Muscle of leg (tissue), 11 donors: Measurements from ENCODE around the gene NREP. TPM values are rescaled to one million over a fixed set of nuclear protein-coding genes. Genes with fewer than 3 reads are reported as not detected.

Source experiments
- DNase-seq: peaks from one replicate; pipeline ENCODE4 v3.0.0; 2013
- H3K27ac ChIP-seq: one replicate; pipeline ENCODE4 v1.5.1; 2013; ENCODE audit warnings: mild to moderate bottlenecking, low read length, control low read depth
- H3K27me3 ChIP-seq: one replicate; pipeline ENCODE4 v1.6.1; 2013; ENCODE audit warnings: low read length; ENCODE audit not compliant: control insufficient read depth, insufficient read depth
- H3K36me3 ChIP-seq: one replicate; pipeline ENCODE4 v1.6.1; 2013; ENCODE audit warnings: low read length; ENCODE audit not compliant: control insufficient read depth, insufficient read depth
- H3K4me1 ChIP-seq: one replicate; pipeline ENCODE4 v1.6.1; 2013; ENCODE audit warnings: low read length; ENCODE audit not compliant: control insufficient read depth, insufficient read depth
- H3K4me3 ChIP-seq: one replicate; pipeline ENCODE4 v1.5.1; 2013; ENCODE audit warnings: low read length, control low read depth
- H3K9me3 ChIP-seq: replicated peaks from 2 replicates; pipeline ENCODE4 v1.6.1; 2013; ENCODE audit warnings: low read depth, low read length; ENCODE audit not compliant: control insufficient read depth
- WGBS: methylation state at CpG from one replicate; pipeline ENCODE4 v1.1.5; 2013; ENCODE audit warnings: missing lambda C conversion rate; ENCODE audit not compliant: insufficient coverage; 5-methylcytosine and 5-hydroxymethylcytosine counted together
- polyA plus RNA-seq, 8 donors: library from polyadenylated mRNA; unstranded; fragments of 120-200 nt; gene quantifications; one replicate each; pipeline versions ENCODE4 v1.2.1 to v1.2.3, GENCODE V29; 2013; ENCODE audit warnings: inconsistent platforms in 1 of 8, low replicate concordance in 1 of 8; ENCODE audit not compliant: insufficient read length in 8 of 8, insufficient read depth in 1 of 8
- total RNA-seq: library from RNA; stranded (reverse); fragments of 120-200 nt; gene quantifications from one replicate; pipeline ENCODE4 v1.2.4, GENCODE V29; 2013

Gene NREP
- total and polyA plus RNA-seq, 9 donors, result 230 to 393 (median 338) TPM

DNA sequence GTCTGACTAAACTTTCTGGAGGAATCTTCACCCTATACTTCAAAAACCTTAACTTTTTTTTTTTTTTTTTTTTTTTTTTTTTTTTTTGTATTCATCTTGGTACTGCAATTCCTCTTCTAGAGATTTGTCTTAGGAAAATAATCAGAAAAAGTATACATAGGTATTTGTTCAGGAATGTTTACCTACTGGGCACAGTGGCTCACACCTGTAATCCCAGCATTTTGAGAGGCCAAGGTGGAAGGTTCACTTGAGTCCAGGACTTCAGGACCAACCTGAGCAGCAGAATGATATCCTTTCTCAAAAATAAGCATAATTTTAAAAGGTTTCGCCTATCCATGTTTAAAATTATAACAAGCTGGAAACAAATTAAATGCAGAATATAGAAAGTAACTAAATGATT, 33.3 kb upstream of the NREP start:
- no peaks in the 10 kb centered on the region for H3K27me3 ChIP-seq

DNA sequence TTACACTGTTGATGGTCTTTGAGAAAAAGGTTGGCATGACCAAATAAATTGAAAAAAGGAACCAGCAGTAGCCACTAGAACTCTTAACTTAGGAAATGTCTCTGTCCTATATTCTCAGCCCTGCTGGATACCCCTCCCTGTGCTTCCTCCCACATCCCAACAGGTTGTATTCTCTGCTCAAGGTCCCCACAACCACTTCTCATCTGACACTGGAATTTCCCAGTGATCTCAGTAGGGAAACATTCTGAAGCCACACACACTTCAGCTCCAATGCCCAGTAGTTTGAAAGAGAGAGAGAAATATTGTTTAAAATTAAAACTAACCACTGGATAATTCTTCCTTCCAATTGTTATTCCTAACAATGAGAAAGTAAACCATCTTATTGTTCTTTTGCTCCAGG, 30.0 kb upstream of the NREP start:
- no peak overlapping the region for H3K4me3 ChIP-seq
- DNase-seq, result no peak
- no peaks in the 10 kb centered on the region for H3K9me3 ChIP-seq
- no peaks in the 10 kb centered on the region for H3K27me3 ChIP-seq
- no peak overlapping the region for H3K27ac ChIP-seq
- no peaks in the 10 kb centered on the region for H3K36me3 ChIP-seq
- H3K4me1 ChIP-seq, result no peaks in the 10 kb centered on the region

More for the DNA sequence above, 33.3 kb upstream of the NREP start:
- no peaks in the 10 kb centered on the region for H3K9me3 ChIP-seq
- no peak overlapping the region for H3K4me3 ChIP-seq
- H3K27ac ChIP-seq, result no peak overlapping the region
- no peak for DNase-seq
- H3K4me1 ChIP-seq, result no peaks in the 10 kb centered on the region
- no CpG with 5 or more reads among the region's 1 CpG for WGBS
- H3K36me3 ChIP-seq, result no peaks in the 10 kb centered on the region

DNA sequence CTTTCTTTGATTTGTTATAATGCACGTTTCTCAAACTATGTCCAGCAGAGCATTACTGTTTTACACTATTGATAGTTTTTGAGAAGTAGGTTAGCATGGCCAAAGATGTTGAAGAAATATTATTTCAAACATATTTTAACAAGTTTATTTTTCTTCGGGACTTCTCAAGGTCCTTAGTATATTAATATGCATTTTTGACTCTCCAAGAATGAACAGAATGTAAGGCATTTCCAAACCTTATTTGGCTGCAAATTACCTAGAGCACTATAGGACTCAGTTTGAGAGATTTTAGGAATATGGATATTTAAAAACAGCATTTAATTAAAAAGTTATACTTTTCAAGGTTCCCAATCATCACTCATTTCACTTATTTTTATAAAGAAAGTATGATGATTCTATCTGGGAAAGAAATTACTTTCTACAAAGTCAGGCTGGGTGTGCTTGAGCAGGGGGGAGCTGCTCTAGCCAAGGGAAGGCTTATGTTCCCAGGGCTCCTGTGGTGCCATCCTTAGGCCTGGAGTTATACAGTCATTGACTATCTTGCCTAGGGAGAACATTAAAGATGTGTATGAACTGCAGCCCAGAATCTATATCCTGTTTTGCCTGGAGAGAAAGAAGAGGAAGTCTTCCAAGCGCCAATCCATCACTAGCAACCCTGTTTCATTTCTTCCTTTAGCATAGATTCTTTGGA, 27.6 kb upstream of the NREP start:
- no peaks in the 10 kb centered on the region for H3K27me3 ChIP-seq
- no peaks in the 10 kb centered on the region for H3K36me3 ChIP-seq
- H3K4me1 ChIP-seq, result peaks cover 3% of the 10 kb centered on the region
- WGBS, result no CpG with 5 or more reads among the region's 3 CpGs
- no peak overlapping the region for H3K27ac ChIP-seq
- DNase-seq, result no peak
- H3K9me3 ChIP-seq, result no peaks in the 10 kb centered on the region
- H3K4me3 ChIP-seq, result no peak overlapping the region

DNA sequence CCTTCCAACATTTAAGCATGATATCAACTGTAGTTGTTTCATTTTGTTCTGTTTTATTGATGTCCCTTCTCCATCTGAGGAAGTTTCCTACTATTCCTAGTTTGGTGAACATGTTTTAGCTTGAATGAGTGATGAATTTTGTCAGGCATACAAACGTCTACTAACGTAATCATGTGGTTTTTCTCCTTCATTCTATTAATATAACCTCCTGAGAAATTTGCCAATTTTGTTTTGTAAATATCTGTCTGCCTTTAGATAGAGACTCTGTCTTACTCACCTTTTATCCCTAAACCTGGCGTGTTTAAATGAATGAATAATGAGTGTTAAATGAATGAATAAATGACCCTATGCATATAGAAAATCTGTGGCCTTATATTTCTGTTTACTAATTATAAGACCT, 26.5 kb upstream of the NREP start:
- WGBS, result no CpG with 5 or more reads among the region's 3 CpGs
- H3K36me3 ChIP-seq, result no peaks in the 10 kb centered on the region
- peaks cover 3% of the 10 kb centered on the region for H3K4me1 ChIP-seq
- H3K4me3 ChIP-seq, result no peak overlapping the region
- no peak overlapping the region for H3K27ac ChIP-seq
- H3K27me3 ChIP-seq, result no peaks in the 10 kb centered on the region
- DNase-seq, result no peak
- no peaks in the 10 kb centered on the region for H3K9me3 ChIP-seq

DNA sequence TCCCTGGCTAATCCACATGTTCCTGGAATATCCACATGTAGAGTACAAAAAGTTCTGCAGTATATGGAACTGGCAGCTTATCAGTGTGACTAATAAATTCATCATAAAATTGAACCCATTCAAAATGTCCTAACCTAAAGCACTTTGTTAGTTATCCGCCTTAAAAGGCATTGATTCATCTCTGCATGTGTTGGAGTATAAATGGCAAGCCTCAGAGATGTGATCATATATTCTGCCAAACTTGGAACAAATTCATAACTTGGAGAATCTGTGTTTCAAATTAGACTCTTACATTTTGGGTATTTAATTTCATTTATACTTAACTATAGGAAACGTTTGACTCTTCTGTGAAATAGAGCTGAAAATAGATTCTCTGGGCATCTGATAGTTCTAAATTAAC, 25.2 kb upstream of the NREP start:
- peak; percentile 84 for DNase-seq
- Histone ChIP-seq H3K4me3 (no peak overlapping the region), H3K9me3 (no peaks in the 10 kb centered on the region), H3K4me1 (peaks cover 3% of the 10 kb centered on the region), H3K27ac (no peak overlapping the region), H3K36me3 (no peaks in the 10 kb centered on the region), H3K27me3 (no peaks in the 10 kb centered on the region)
- no CpG with 5 or more reads among the region's 2 CpGs for WGBS

DNA sequence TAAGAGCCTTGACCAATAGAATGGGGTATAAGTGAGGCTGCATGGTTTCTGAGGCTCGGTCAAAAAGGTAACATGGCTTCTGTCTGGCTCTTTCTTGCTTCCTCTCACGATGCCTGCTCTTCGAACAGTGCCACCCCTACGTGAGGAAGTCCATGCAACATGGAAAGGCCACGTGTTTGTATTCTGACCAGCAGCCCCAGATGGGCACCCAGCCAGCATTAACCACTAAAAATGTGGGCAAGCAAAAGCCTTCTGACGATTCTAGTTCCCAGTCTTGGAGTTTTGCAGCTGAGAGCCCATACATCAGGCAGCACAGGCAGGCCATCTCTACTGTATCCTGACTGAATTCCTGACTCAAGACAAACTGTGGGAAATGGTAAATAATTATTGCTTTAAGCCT, 24.2 kb upstream of the NREP start:
- Histone ChIP-seq H3K36me3 (no peaks in the 10 kb centered on the region), H3K9me3 (no peaks in the 10 kb centered on the region), H3K27me3 (no peaks in the 10 kb centered on the region), H3K4me1 (peaks cover 3% of the 10 kb centered on the region), H3K27ac (no peak overlapping the region), H3K4me3 (no peak overlapping the region)
- WGBS, result 71% methylated on average over 5 of the region's 6 CpGs
- DNase-seq, result peak; percentile 62

DNA sequence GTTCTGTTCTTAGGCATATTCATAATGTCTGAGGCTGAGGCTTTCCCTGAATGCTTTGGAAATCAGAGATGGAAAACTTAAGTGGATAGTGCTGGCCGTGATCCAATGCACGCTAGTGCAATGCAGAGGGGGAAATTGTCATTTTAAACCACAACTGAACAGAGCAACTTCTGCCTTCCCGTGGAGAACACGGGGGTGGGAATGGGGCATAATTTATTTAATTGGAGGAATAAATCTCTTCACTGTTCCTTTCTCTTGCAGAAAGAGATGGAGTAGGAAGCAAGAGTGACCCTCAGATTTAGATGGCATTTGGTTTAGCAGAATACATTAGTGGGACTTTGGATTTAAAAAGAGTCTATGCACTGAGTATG, 22.9 kb upstream of the NREP start:
- peak; percentile 90 for DNase-seq
- no CpG with 5 or more reads among the region's 4 CpGs for WGBS
- Histone ChIP-seq H3K27me3 (no peaks in the 10 kb centered on the region), H3K9me3 (no peaks in the 10 kb centered on the region), H3K36me3 (no peaks in the 10 kb centered on the region), H3K4me3 (no peak overlapping the region), H3K4me1 (peaks cover 7% of the 10 kb centered on the region), H3K27ac (no peak overlapping the region)

DNA sequence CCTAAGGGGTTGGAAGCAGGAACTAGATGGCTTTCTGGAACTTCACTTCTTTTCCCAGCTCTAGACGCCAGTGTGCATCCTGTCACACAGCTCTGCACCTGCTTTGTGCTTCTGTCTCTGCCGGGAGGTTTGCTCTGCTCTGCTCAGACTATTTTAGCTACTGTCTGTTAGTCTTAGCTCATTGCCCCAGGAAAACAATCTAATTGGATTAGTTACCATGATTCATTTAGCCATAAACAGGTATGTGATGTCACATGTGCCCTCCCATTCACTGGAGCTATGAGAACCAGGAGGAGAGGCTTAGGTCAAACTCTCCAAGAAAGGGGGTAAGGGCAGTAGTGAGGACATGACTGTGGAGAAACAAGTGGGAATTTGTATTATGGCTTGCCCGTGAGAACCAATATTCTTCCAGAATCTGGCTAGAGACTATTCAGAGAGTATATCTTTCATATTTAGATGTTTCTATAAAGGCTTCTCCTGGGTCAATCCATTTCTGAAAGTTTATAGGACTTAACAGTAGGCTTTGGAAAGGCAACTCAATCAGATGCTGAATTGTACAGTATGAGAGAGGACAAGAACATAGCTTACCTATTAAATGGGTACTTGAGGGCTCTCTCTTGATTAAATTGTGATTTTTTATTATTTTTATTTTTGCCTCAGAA, 22.4 kb upstream of the NREP start:
- Histone ChIP-seq H3K9me3 (no peaks in the 10 kb centered on the region), H3K27ac (no peak overlapping the region), H3K36me3 (no peaks in the 10 kb centered on the region), H3K27me3 (no peaks in the 10 kb centered on the region), H3K4me3 (no peak overlapping the region), H3K4me1 (peaks cover 11% of the 10 kb centered on the region)
- no CpG with 5 or more reads among the region's 3 CpGs for WGBS
- no peak for DNase-seq

DNA sequence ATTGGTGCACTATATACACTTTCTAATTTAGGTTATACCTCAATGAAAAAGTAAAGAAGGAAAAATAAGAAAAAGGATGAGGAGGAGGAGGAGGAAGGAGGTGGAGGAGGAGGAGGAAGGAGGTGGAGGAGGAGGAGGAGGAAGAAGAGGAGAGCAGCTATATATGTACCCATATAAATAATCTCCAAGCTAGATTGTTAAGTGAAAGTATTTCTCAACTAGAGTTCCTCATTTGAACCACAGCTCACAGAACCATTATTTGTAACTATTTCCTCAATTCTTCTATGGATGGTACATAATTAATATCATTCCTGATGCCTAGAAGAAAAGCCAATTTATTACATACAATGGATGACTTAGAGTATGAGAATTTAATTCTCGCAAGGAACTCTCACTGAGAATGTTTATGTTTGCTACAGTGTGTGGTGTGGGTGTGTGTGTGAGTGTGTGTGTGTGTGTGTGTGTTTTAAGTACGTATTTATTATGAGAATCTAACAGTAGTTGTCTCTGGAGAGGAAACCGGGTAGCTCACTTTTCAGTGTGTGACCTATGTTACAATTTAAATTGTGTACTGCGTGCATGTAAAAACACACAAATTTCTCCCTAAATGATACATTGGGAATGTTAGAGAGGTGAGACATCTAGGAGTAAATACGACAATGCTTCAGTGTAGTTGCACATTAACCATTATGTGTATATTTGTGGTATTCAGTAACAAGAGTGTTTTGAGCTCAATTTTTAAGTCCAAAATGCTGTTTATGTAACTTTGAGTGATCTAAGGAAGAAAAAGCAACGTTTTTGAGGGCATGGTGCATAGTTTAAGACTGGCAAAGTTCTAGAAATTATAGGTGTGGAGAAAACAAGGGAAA, 20.2 kb upstream of the NREP start:
- WGBS, result 17% methylated on average over 1 of the region's 6 CpGs
- Histone ChIP-seq H3K27ac (no peak overlapping the region), H3K9me3 (no peaks in the 10 kb centered on the region), H3K27me3 (no peaks in the 10 kb centered on the region), H3K4me3 (no peak overlapping the region), H3K4me1 (peaks cover 11% of the 10 kb centered on the region), H3K36me3 (no peaks in the 10 kb centered on the region)
- DNase-seq, result no peak

DNA sequence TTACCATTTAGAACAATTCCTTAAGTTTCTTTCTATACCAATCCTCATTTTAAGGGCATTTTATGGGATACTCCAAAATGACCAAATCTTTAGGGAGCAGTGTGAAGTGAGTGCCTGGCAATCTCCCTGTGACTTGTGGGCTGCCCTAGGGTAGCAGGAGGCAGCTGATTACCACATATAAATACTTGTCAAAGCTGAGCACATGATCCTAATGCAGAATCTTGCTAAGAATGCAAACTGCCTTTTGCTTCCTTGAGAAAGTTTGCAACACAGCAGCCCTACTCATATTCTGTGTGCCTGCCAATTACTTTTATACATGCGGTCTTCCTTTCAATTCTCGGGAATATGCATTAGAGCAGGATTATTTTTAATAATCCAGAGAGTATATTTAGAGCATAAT, 18.2 kb upstream of the NREP start:
- Histone ChIP-seq H3K4me1 (peaks cover 9% of the 10 kb centered on the region), H3K27me3 (no peaks in the 10 kb centered on the region), H3K4me3 (no peak overlapping the region), H3K36me3 (no peaks in the 10 kb centered on the region), H3K27ac (no peak overlapping the region), H3K9me3 (no peaks in the 10 kb centered on the region)
- no CpG with 5 or more reads among the region's 2 CpGs for WGBS
- peak; percentile 50 for DNase-seq
